ENCODE measurements around the gene PPARA. TPM values are rescaled to one million over a fixed set of nuclear protein-coding genes. Genes with fewer than 3 reads are reported as not detected.

PPARA gene
- total and polyA plus RNA-seq, 11 donors: 21.1 to 96.4 (median 80.4) TPM

DNA sequence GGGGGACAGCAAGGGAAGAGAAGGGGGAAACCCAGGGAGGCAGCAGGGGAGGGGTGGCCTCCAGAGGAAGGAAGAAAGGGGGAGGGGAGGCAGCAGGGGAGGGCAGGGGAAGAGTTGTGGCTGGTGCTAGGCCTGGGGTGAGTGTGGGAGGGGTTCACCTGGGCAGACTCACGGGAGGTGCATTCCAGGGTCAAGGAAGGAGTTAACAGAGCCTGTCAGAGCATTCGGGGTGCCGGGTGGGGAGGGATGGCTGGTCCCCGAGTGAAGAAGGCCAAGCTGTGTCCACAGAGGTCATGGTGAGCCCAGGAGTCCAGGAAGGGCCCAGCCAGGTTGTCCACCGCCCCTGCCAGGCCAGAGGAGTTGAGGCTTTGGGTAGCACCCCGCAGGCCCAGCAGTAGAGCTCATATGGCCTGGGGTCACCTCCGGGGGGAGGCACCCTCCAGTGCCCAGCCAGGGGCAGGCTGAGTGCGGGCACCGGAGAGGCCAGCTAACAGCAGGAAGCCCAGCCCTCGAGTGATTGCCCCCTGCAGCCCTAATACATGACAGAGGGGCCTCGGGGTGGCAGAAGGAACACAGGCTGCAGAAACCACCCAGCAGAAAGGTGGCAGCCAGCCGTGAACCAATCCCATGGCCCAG is 31.1 kb upstream of the PPARA start:
- H3K27me3 ChIP-seq: no peaks in the 10 kb centered on the region
- no peak overlapping the region for H3K4me3 ChIP-seq
- TF ChIP-seq CTCF (IDR thresholded peaks at IDR 0.05) (no peak), POLR2A (IDR thresholded peaks at IDR 0.05) (no peak)
- ATAC-seq (no peak), DNase-seq (no peak)
- H3K9me3 ChIP-seq: no peaks in the 10 kb centered on the region
- intact Hi-C loops (cut with DNase I): loop anchor here in 3 of 10 donors (5.0 to 10.0 kb wide), 3 partner anchors 127 to 524 kb away; no protein-coding TSS in a partner anchor
- peaks cover 0 to 1% (median 0%) of the 10 kb centered on the region in 9 donors for H3K36me3 ChIP-seq
- WGBS, 4 donors: 52 to 70% (median 67%) methylated on average over 5 to 12 of the region's 12 CpGs
- peak overlapping the region in 1 of 12 donors; percentile 30 for H3K27ac ChIP-seq
- peaks cover 3 to 50% (median 29%) of the 10 kb centered on the region in 12 donors for H3K4me1 ChIP-seq

- H3K27ac ChIP-seq: peak overlapping the region in 1 of 12 donors; percentile 30
- TF ChIP-seq CTCF (IDR thresholded peaks at IDR 0.05) (no peak), POLR2A (IDR thresholded peaks at IDR 0.05) (no peak)
These were observed 30.5 kb upstream of the PPARA start for GRCh38 chr22:46119729-46120419.

GRCh38 chr22:46120420-46120737 is 29.9 kb upstream of the PPARA start:
- Histone ChIP-seq H3K4me1 (peaks cover 3 to 38% (median 20%) of the 10 kb centered on the region in 12 donors), H3K4me3 (no peak overlapping the region), H3K27me3 (no peaks in the 10 kb centered on the region), H3K36me3 (no peaks in the 10 kb centered on the region), H3K27ac (peak overlapping the region in 1 of 12 donors; percentile 30), H3K9me3 (no peaks in the 10 kb centered on the region)
- TF ChIP-seq CTCF (IDR thresholded peaks at IDR 0.05) (no peak), POLR2A (IDR thresholded peaks at IDR 0.05) (no peak)
- 76 to 84% (median 80%) methylated on average over 2 to 7 of the region's 7 CpGs for WGBS, 4 donors
- ATAC-seq (no peak), DNase-seq (no peak)
- intact Hi-C loops (cut with DNase I): loop anchor here in 7 of 10 donors (5.0 to 10.0 kb wide), 4 partner anchors 177 to 424 kb away; partner anchors contain the start of genes GTSE1 (in 3 of the 7) and CELSR1 (in 1 of the 7)

More at GRCh38 chr22:46119729-46120419, 30.5 kb upstream of the PPARA start:
- Histone ChIP-seq H3K27me3 (no peaks in the 10 kb centered on the region), H3K4me1 (peaks cover 3 to 43% (median 25%) of the 10 kb centered on the region in 12 donors), H3K9me3 (no peaks in the 10 kb centered on the region), H3K4me3 (no peak overlapping the region), H3K36me3 (no peaks in the 10 kb centered on the region)
- no peak for ATAC-seq
- WGBS, 4 donors: 49 to 63% (median 59%) methylated on average over 12 to 23 of the region's 23 CpGs
- peak in 2 of 5 donors; percentile 67 to 83 for DNase-seq
- intact Hi-C loops (cut with DNase I): loop anchor here in 8 of 10 donors (5.0 to 10.0 kb wide), 7 partner anchors 128 to 525 kb away; partner anchors contain the start of genes GTSE1 (in 3 of the 8) and CELSR1 (in 1 of the 8)

- no peaks in the 10 kb centered on the region for H3K9me3 ChIP-seq
- WGBS, 4 donors: 80 to 92% (median 90%) methylated on average over 5 to 6 of the region's 6 CpGs
- TF ChIP-seq CTCF (IDR thresholded peaks at IDR 0.05) (no peak), POLR2A (IDR thresholded peaks at IDR 0.05) (no peak)
- no peaks in the 10 kb centered on the region for H3K36me3 ChIP-seq
- ATAC-seq (no peak), DNase-seq (no peak)
- H3K4me1 ChIP-seq: peaks cover 0 to 31% (median 13%) of the 10 kb centered on the region in 12 donors
- H3K27ac ChIP-seq: no peak overlapping the region
- intact Hi-C loops (cut with DNase I): loop anchor here in 8 of 10 donors (1.0 to 10.0 kb wide), 5 partner anchors 176 to 424 kb away; partner anchors contain the start of genes GTSE1 (in 3 of the 8) and CELSR1 (in 1 of the 8)
- no peak overlapping the region for H3K4me3 ChIP-seq
- no peaks in the 10 kb centered on the region for H3K27me3 ChIP-seq
These were observed 29.2 kb upstream of the PPARA start for GRCh38 chr22:46121079-46121478.
